Endothelial cell of umbilical vein (primary cell): Measurements from ENCODE around the gene FNDC8. TPM values are rescaled to one million over a fixed set of nuclear protein-coding genes. Genes with fewer than 3 reads are reported as not detected.
A peak's percentile ranks its signal among the peaks of the same experiment; 100 is the strongest.

Source experiments
- BruUV-seq: library from RNA; stranded (reverse); fragments of 400-500 nt; replicated peaks from 2 replicates; lab custom pipeline; 2021; lab: Mats Ljungman, UMichigan
- CTCF ChIA-PET: fragments of 300-600, 350-600 bp; sonication (Branson Sonifier 250); formaldehyde crosslinking; loops from one replicate; lab custom pipeline; 2021; ENCODE audit warnings: antibody characterized with exemption, inconsistent platforms; lab: Charles Lee
- POLR2A ChIA-PET: fragments of 300-600, 350-600 bp; sonication (Branson Sonifier 250); formaldehyde crosslinking; loops from one replicate; lab custom pipeline; 2021; ENCODE audit warnings: antibody characterized with exemption, inconsistent platforms; lab: Charles Lee
- DNase-seq: peaks from one replicate; pipeline ENCODE4 v3.0.0-alpha.2; 2011; ENCODE audit warnings: low read depth, low spot score
- FAIRE-seq: peaks from 2 replicates; lab custom pipeline; 2011; peaks lifted over from hg19 to GRCh38; lab: Jason Lieb, UNC
- H2AFZ ChIP-seq: 2 replicates; pipeline ENCODE4 v1.6.0; 2012; ENCODE audit warnings: low read depth, low read length, control low read depth, inconsistent platforms
- H3K27ac ChIP-seq: 2 replicates; pipeline ENCODE4 v1.5.1; 2011; ENCODE audit warnings: low read depth, mild to moderate bottlenecking, control low read depth, low read length, moderate library complexity; ENCODE audit not compliant: insufficient read depth
- H3K27me3 ChIP-seq, 2 experiments: 2 replicates each; pipeline versions ENCODE4 v1.6.0 to v1.6.1; 2011; ENCODE audit warnings: low read length in 2 of 2, mixed read lengths in 1 of 2; ENCODE audit not compliant: control insufficient read depth in 2 of 2, insufficient read depth in 2 of 2
- H3K36me3 ChIP-seq, 2 experiments: 2 replicates in 1 of 2; 3 replicates in 1 of 2; pipeline ENCODE4 v1.5.1; 2011; ENCODE audit warnings: low read length in 2 of 2, mild to moderate bottlenecking in 1 of 2, moderate library complexity in 1 of 2; ENCODE audit not compliant: control insufficient read depth in 2 of 2, insufficient read depth in 2 of 2; ENCODE audit errors: extremely low read depth in 1 of 2
- H3K4me1 ChIP-seq: 3 replicates; pipeline ENCODE4 v1.5.1; 2011; ENCODE audit warnings: mild to moderate bottlenecking, low read length; ENCODE audit not compliant: control insufficient read depth, insufficient read depth; ENCODE audit errors: extremely low read depth
- H3K4me2 ChIP-seq: 2 replicates; pipeline ENCODE4 v1.6.1; 2011; ENCODE audit warnings: low read length, control low read depth, mixed read lengths; ENCODE audit not compliant: insufficient read depth
- H3K4me3 ChIP-seq, 3 experiments: fragments of 200-600 bp in 1 of 3; sonication (generic), shearing (Covaris generic) in 1 of 3; replicated peaks in 1 of 3; 2 replicates each; pipeline ENCODE4 v1.5.1; 2011 to 2016; ENCODE audit warnings: control low read depth in 3 of 3, low read length in 3 of 3, mild to moderate bottlenecking in 2 of 3, inconsistent platforms in 1 of 3, low read depth in 1 of 3, moderate library complexity in 1 of 3; ENCODE audit not compliant: insufficient read depth in 1 of 3
- H3K79me2 ChIP-seq: 2 replicates; pipeline ENCODE4 v1.6.0; 2012; ENCODE audit warnings: low read length, inconsistent platforms; ENCODE audit not compliant: control insufficient read depth, insufficient read depth
- H3K9ac ChIP-seq: replicated peaks from 2 replicates; pipeline ENCODE3; 2011; ENCODE audit warnings: low read length, control low read depth; ENCODE audit not compliant: insufficient read depth; ENCODE audit errors: extremely low read depth
- H3K9me1 ChIP-seq: replicated peaks from 3 replicates; pipeline ENCODE4 v1.6.0; 2011; ENCODE audit warnings: mild to moderate bottlenecking, low read length; ENCODE audit not compliant: control insufficient read depth, insufficient read depth; ENCODE audit errors: extremely low read depth
- H3K9me3 ChIP-seq: replicated peaks from 2 replicates; pipeline ENCODE4 v1.5.1; 2012; ENCODE audit warnings: low read length, inconsistent platforms; ENCODE audit not compliant: control insufficient read depth, insufficient read depth
- H4K20me1 ChIP-seq: replicated peaks from 2 replicates; pipeline ENCODE3; 2011; ENCODE audit warnings: mild to moderate bottlenecking, low read length; ENCODE audit not compliant: control insufficient read depth, insufficient read depth; ENCODE audit errors: extremely low read depth
- EZH2 ChIP-seq: IDR thresholded peaks from 2 replicates; pipeline ENCODE4 v1.6.1; 2012; ENCODE audit warnings: borderline replicate concordance, low read depth, mild to moderate bottlenecking, moderate library complexity, low read length, inconsistent platforms; ENCODE audit not compliant: severe bottlenecking
- FOS ChIP-seq: IDR thresholded peaks from 2 replicates; pipeline ENCODE4 v1.6.1; 2011; ENCODE audit warnings: mild to moderate bottlenecking, low read length, moderate library complexity, borderline replicate concordance; ENCODE audit not compliant: insufficient read depth
- GATA2 ChIP-seq: IDR thresholded peaks from 2 replicates; pipeline ENCODE4 v1.7.0; 2011; ENCODE audit warnings: low read depth, mild to moderate bottlenecking, moderate library complexity, mixed read lengths, low read length; ENCODE audit not compliant: insufficient read length, insufficient read depth
- JUN ChIP-seq: IDR thresholded peaks from 2 replicates; pipeline ENCODE4 v1.6.1; 2011; ENCODE audit warnings: borderline replicate concordance, low read depth; ENCODE audit not compliant: insufficient read length, insufficient read depth
- MYC ChIP-seq: IDR thresholded peaks from one replicate; pipeline ENCODE4 v1.6.1; 2011; ENCODE audit warnings: mild to moderate bottlenecking, low read depth, low read length
- POLR2A ChIP-seq: IDR thresholded peaks from 2 replicates; pipeline ENCODE4 v1.6.1; 2012; ENCODE audit warnings: low read depth, mild to moderate bottlenecking, control low read depth, low read length
- POLR2AphosphoS5 ChIP-seq: IDR thresholded peaks from 2 replicates; pipeline ENCODE4 v1.6.1; 2012; ENCODE audit warnings: low read depth, mild to moderate bottlenecking, control low read depth, low read length, moderate library complexity; ENCODE audit not compliant: insufficient read depth
- dilution Hi-C: fragments of 300-500 bp; cut with MboI; formaldehyde crosslinking; loops from one replicate; pipeline ENCODE4 v1.15.0; 2019; ENCODE audit warnings: low sequenced_read_pairs; ENCODE audit not compliant: extremely low pct_ligation_motif_present
- intact Hi-C: fragments of 100-400 bp; cut with micrococcal nuclease; formaldehyde crosslinking; loops from one replicate; pipeline ENCODE4 v1.10.0; 2022
- polyA plus RNA-seq, 4 experiments: library from polyadenylated mRNA; depleted of rRNA in 3 of 4; stranded (reverse) in 3 of 4; unstranded in 1 of 4; fragments of >200 nt; gene quantifications; 2 replicates each; pipeline versions ENCODE4 v1.2.1 to v1.2.3, GENCODE V29; 2011 to 2012; ENCODE audit warnings: missing spikeins in 1 of 4
- total RNA-seq: library from RNA; stranded (reverse); gene quantifications from 2 replicates; pipeline ENCODE4 v1.2.3, GENCODE V29; 2021
- TF ChIP-seq, protein P1 (sequence below): IDR thresholded peaks from 2 replicates; pipeline ENCODE4 v1.6.1; 2011; ENCODE audit not compliant: insufficient read depth, insufficient read length
- TF ChIP-seq, protein P2 (sequence below), 2 donors: IDR thresholded peaks; 1 replicate in 1 of 2; 2 replicates in 1 of 2; pipeline ENCODE4 v1.5.1; 2011; ENCODE audit warnings: low read length in 2 of 2, mild to moderate bottlenecking in 2 of 2, moderate library complexity in 2 of 2, control low read depth in 1 of 2, inconsistent platforms in 1 of 2, low read depth in 1 of 2; ENCODE audit not compliant: insufficient read depth in 1 of 2; ENCODE audit errors: extremely low read depth in 1 of 2

The FNDC8 gene
- total and polyA plus RNA-seq, 2 donors (not counting 3 experiments of a cell fraction or from before 2014, with no cell fraction given), result not detected

- Histone ChIP-seq H3K27me3 (no peaks in the 10 kb centered on the region), H3K4me1 (peaks cover 34% of the 10 kb centered on the region), H3K9me1 (no peaks in the 10 kb centered on the region), H3K27ac (no peak overlapping the region), H2AFZ (no peak overlapping the region), H3K79me2 (peaks cover 40% of the 10 kb centered on the region), H4K20me1 (no peaks in the 10 kb centered on the region), H3K9ac (no peak overlapping the region), H3K4me2 (no peak overlapping the region), H3K9me3 (no peaks in the 10 kb centered on the region), H3K36me3 (no peaks in the 10 kb centered on the region), H3K4me3 (no peak overlapping the region)
- BruUV-seq, result no TSS peak
- no peak for FAIRE-seq
- dilution Hi-C loops, result no loop called here
- ChIA-PET CTCF (interaction anchor here (1.4 to 1.9 kb wide), 3 partner anchors 10 to 87 kb away, joined by 3 to 4 read pairs (median 4); partner anchors contain the start of gene RFFL), POLR2A (interaction anchor here (0.7 kb wide), 1 partner anchor 73 kb away, joined by 4 read pairs; no protein-coding TSS in a partner anchor)
- no peak for DNase-seq
- no peak for TF ChIP-seq GATA2
- TF ChIP-seq, protein P1, sequence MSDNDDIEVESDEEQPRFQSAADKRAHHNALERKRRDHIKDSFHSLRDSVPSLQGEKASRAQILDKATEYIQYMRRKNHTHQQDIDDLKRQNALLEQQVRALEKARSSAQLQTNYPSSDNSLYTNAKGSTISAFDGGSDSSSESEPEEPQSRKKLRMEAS, result no peak
- no peak for TF ChIP-seq JUN
- TF ChIP-seq MYC, result no peak
- intact Hi-C loops, result no loop called here
Observed at GRCh38 chr17:35086931-35087573, 34.4 kb upstream of the FNDC8 start.

GRCh38 chr17:35087731-35088355 is 33.6 kb upstream of the FNDC8 start:
- FAIRE-seq, result peak; percentile 24
- H3K9me3 ChIP-seq, result no peaks in the 10 kb centered on the region
- TSS peak; percentile 13 for BruUV-seq
- H3K27me3 ChIP-seq, result no peaks in the 10 kb centered on the region
- peak overlapping the region; percentile 65 to 81 (median 71) for H3K4me3 ChIP-seq
- intact Hi-C loops, result no loop called here
- peak overlapping the region; percentile 69 for H3K27ac ChIP-seq
- dilution Hi-C loops, result no loop called here
- no peaks in the 10 kb centered on the region for H3K9me1 ChIP-seq
- H3K79me2 ChIP-seq, result peaks cover 40% of the 10 kb centered on the region
- H4K20me1 ChIP-seq, result no peaks in the 10 kb centered on the region
- H3K4me1 ChIP-seq, result peaks cover 26% of the 10 kb centered on the region
- no peaks in the 10 kb centered on the region for H3K36me3 ChIP-seq
- DNase-seq, result no peak
- TF ChIP-seq JUN, result no peak
- TF ChIP-seq, protein P1, result no peak
- TF ChIP-seq FOS, result no peak
- TF ChIP-seq POLR2AphosphoS5, result no peak
- TF ChIP-seq EZH2, result no peak
- TF ChIP-seq GATA2, result no peak
- TF ChIP-seq, protein P2, sequence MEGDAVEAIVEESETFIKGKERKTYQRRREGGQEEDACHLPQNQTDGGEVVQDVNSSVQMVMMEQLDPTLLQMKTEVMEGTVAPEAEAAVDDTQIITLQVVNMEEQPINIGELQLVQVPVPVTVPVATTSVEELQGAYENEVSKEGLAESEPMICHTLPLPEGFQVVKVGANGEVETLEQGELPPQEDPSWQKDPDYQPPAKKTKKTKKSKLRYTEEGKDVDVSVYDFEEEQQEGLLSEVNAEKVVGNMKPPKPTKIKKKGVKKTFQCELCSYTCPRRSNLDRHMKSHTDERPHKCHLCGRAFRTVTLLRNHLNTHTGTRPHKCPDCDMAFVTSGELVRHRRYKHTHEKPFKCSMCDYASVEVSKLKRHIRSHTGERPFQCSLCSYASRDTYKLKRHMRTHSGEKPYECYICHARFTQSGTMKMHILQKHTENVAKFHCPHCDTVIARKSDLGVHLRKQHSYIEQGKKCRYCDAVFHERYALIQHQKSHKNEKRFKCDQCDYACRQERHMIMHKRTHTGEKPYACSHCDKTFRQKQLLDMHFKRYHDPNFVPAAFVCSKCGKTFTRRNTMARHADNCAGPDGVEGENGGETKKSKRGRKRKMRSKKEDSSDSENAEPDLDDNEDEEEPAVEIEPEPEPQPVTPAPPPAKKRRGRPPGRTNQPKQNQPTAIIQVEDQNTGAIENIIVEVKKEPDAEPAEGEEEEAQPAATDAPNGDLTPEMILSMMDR (IDR thresholded peaks at IDR 0.05; ENCODE audit: extremely low read depth in 1 of 2, insufficient read depth in 1 of 2, low read depth in 1 of 2, low read length in 2 of 2), result no peak
- no peak for TF ChIP-seq MYC
- TF ChIP-seq POLR2A, result no peak
- peak overlapping the region; percentile 1 for H2AFZ ChIP-seq
- peak overlapping the region; percentile 78 for H3K9ac ChIP-seq
- ChIA-PET CTCF (interaction anchor here (0.7 to 1.6 kb wide), 4 partner anchors 24 to 88 kb away, joined by 3 to 6 read pairs (median 4); partner anchors contain the start of gene RFFL), POLR2A (interaction anchor here (0.6 kb wide), 1 partner anchor 695 kb away, joined by 4 read pairs; no protein-coding TSS in a partner anchor)
- peak overlapping the region; percentile 82 for H3K4me2 ChIP-seq
